WTC11 (cell line): ENCODE measurements around the gene SYTL1. TPM values are rescaled to one million over a fixed set of nuclear protein-coding genes. Genes with fewer than 3 reads are reported as not detected.

Experiments used
- ATAC-seq: fragments of 200-7000 bp; cut with Tn5 transposase; 2 replicates; pipeline ENCODE4 v1.10.0; 2021; ENCODE audit warnings: mild to moderate bottlenecking, moderate library complexity
- CTCF ChIA-PET: fragments of 300-600 bp; sonication (Branson Sonifier 250); formaldehyde crosslinking; loops from one replicate; lab custom pipeline; 2021; ENCODE audit warnings: antibody characterized with exemption; lab: Charles Lee
- POLR2A ChIA-PET: fragments of 350-600 bp; sonication (Branson Sonifier 250); formaldehyde crosslinking; loops from one replicate; lab custom pipeline; 2021; ENCODE audit warnings: antibody characterized with exemption; lab: Charles Lee
- DNase-seq: peaks from one replicate; pipeline ENCODE4 v3.0.0; 2021; ENCODE audit warnings: low spot score
- H3K27ac Mint-ChIP-seq: 2 replicates; pipeline ENCODE4 v1.8.0; 2021; ENCODE audit warnings: mixed read lengths
- H3K27me3 Mint-ChIP-seq: 2 replicates; pipeline ENCODE4 v1.8.0; 2021; ENCODE audit warnings: low read depth, mild to moderate bottlenecking, moderate library complexity, mixed read lengths
- H3K36me3 Mint-ChIP-seq: 2 replicates; pipeline ENCODE4 v1.8.0; 2021; ENCODE audit warnings: mixed read lengths
- H3K4me1 Mint-ChIP-seq: 2 replicates; pipeline ENCODE4 v1.8.0; 2022; ENCODE audit warnings: mixed read lengths
- H3K4me3 Mint-ChIP-seq: 2 replicates; pipeline ENCODE4 v1.8.0; 2021; ENCODE audit warnings: mild to moderate bottlenecking, moderate library complexity, mixed read lengths
- H3K9me3 Mint-ChIP-seq: 2 replicates; pipeline ENCODE4 v1.8.0; 2021; ENCODE audit warnings: mixed read lengths
- CREB1 ChIP-seq: sonication (generic); formaldehyde crosslinking; IDR thresholded peaks from 2 replicates; pipeline ENCODE4 v1.8.0; 2023; ENCODE audit warnings: mild to moderate bottlenecking, missing genetic modification reagents
- CREM ChIP-seq: sonication (generic); formaldehyde crosslinking; IDR thresholded peaks from 2 replicates; pipeline ENCODE4 v1.8.1; 2022; ENCODE audit warnings: mild to moderate bottlenecking, missing genetic modification reagents, moderate library complexity
- E2F5 ChIP-seq: sonication (generic); formaldehyde crosslinking; IDR thresholded peaks from 2 replicates; pipeline ENCODE4 v1.8.1; 2022; ENCODE audit warnings: mild to moderate bottlenecking, moderate library complexity, missing genetic modification reagents
- GRHL2 ChIP-seq: fragments of 250-450 bp; sonication (Bioruptor Pico); IDR thresholded peaks from 2 replicates; pipeline ENCODE4 v1.8.0; 2022; ENCODE audit warnings: mild to moderate bottlenecking, moderate library complexity; ENCODE audit not compliant: insufficient replicate concordance, severe bottlenecking
- HMGA2 ChIP-seq: fragments of 250-450 bp; sonication (Bioruptor Pico); IDR thresholded peaks from 2 replicates; pipeline ENCODE4 v1.4.0; 2021; ENCODE audit warnings: mild to moderate bottlenecking, moderate library complexity
- JAZF1 ChIP-seq: fragments of 250-450 bp; sonication (Bioruptor Pico); IDR thresholded peaks from 2 replicates; pipeline ENCODE4 v1.9.0; 2021; ENCODE audit warnings: moderate library complexity, mild to moderate bottlenecking, inconsistent platforms
- KAT7 ChIP-seq: sonication (generic); formaldehyde crosslinking; IDR thresholded peaks from 2 replicates; pipeline ENCODE4 v1.8.1; 2023; ENCODE audit warnings: missing genetic modification reagents, mild to moderate bottlenecking, borderline replicate concordance
- NFYB ChIP-seq: sonication (generic); formaldehyde crosslinking; conservative IDR thresholded peaks from 2 replicates; pipeline ENCODE4 v1.8.0; 2022; ENCODE audit warnings: low read depth, missing genetic modification reagents
- NR1H2 ChIP-seq: sonication (generic); formaldehyde crosslinking; IDR thresholded peaks from 2 replicates; pipeline ENCODE4 v1.9.0; 2021; ENCODE audit warnings: mild to moderate bottlenecking, moderate library complexity, missing genetic modification reagents
- NR3C1 ChIP-seq: sonication (generic); formaldehyde crosslinking; conservative IDR thresholded peaks from 2 replicates; pipeline ENCODE4 v1.8.1; 2023; ENCODE audit warnings: low read depth, mild to moderate bottlenecking, missing genetic modification reagents
- PREB ChIP-seq: sonication (generic); formaldehyde crosslinking; IDR thresholded peaks from 2 replicates; pipeline ENCODE4 v1.8.1; 2022; ENCODE audit warnings: mild to moderate bottlenecking, missing genetic modification reagents, moderate library complexity, borderline replicate concordance
- SMAD4 ChIP-seq: sonication (generic); formaldehyde crosslinking; IDR thresholded peaks from 2 replicates; pipeline ENCODE4 v1.8.0; 2022; ENCODE audit warnings: mild to moderate bottlenecking, missing genetic modification reagents
- ZBTB21 ChIP-seq: sonication (generic); formaldehyde crosslinking; IDR thresholded peaks from 2 replicates; pipeline ENCODE4 v1.8.1; 2023; ENCODE audit warnings: mild to moderate bottlenecking, missing genetic modification reagents, borderline replicate concordance
- ZNF121 ChIP-seq: sonication (generic); formaldehyde crosslinking; IDR thresholded peaks from 2 replicates; pipeline ENCODE4 v1.8.0; 2023; ENCODE audit warnings: missing genetic modification reagents
- ZNF317 ChIP-seq: sonication (generic); formaldehyde crosslinking; IDR thresholded peaks from 2 replicates; pipeline ENCODE4 v1.8.1; 2023; ENCODE audit warnings: low read depth, mild to moderate bottlenecking, moderate library complexity, missing genetic modification reagents, borderline replicate concordance
- ZNF416 ChIP-seq: fragments of 250-450 bp; sonication (Bioruptor Pico); IDR thresholded peaks from 2 replicates; pipeline ENCODE4 v1.9.0; 2021; ENCODE audit warnings: mild to moderate bottlenecking, inconsistent platforms
- total RNA-seq: library from RNA; stranded (reverse); gene quantifications from 3 replicates; pipeline ENCODE4 v1.2.3, GENCODE V29; 2021
- TF ChIP-seq, protein P1 (sequence below): sonication (generic); formaldehyde crosslinking; IDR thresholded peaks from 2 replicates; pipeline ENCODE4 v1.8.1; 2022; ENCODE audit warnings: missing genetic modification reagents, borderline replicate concordance
- TF ChIP-seq, protein P2 (sequence below): sonication (generic); formaldehyde crosslinking; IDR thresholded peaks from 2 replicates; pipeline ENCODE4 v1.8.0; 2022; ENCODE audit warnings: missing genetic modification reagents
- TF ChIP-seq, protein P3 (sequence below): sonication (generic); formaldehyde crosslinking; IDR thresholded peaks from 2 replicates; pipeline ENCODE4 v1.8.0; 2022; ENCODE audit warnings: mild to moderate bottlenecking, missing genetic modification reagents
- TF ChIP-seq, protein P4 (sequence below): fragments of 250-450 bp; sonication (Bioruptor Pico); IDR thresholded peaks from 2 replicates; pipeline ENCODE4 v2.1.2; 2022; ENCODE audit warnings: mild to moderate bottlenecking, moderate library complexity
- TF ChIP-seq, protein P5 (sequence below): fragments of 200-600 bp; IDR thresholded peaks from 2 replicates; pipeline ENCODE4 v1.8.0; 2022; ENCODE audit warnings: antibody characterized with exemption

The SYTL1 gene
- total RNA-seq, 1 experiment from 2014 or later, result 18.0 TPM

DNA sequence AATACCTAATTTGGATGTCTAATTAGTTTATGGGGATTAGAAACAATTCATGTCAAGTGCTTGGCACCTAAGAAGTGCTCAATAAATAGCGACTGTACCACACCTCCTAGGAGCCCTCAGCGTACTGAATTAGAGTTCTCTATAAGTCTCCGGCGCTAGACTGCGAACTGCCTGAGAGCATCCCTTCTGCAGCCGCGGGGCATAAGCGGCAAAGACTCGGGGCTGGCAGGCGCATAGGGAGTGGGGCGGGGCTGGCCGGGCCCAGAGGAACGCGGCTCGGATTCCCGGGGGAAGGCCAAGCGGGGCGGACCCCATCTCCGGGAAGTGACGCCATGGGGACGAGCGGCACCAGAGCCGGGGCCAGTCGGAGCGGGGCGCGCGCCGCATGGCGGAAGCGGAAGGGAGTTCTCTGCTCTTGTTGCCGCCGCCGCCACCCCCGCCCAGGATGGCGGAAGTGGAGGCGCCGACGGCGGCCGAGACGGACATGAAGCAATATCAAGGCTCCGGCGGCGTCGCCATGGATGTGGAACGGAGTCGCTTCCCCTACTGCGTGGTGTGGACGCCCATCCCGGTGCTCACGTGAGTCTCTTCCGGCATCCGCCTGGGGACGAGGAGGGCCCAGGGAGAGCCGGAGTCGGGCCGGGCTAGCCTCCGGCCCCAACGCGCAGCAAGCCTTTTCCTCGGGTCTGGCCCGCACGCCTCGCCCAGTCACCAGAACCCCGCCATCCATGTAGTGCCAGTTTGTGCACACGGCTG, 19.8 kb upstream of the SYTL1 start, which contains the start of gene TMEM222 (continued):
- peak; percentile 96; the same call in 1 of the 2 replicates for TF ChIP-seq E2F5 (CRISPR knock-in tag)
- TF ChIP-seq ZNF416, result peak; percentile 59; the same call in 1 of the 2 replicates
- TF ChIP-seq, protein P1, sequence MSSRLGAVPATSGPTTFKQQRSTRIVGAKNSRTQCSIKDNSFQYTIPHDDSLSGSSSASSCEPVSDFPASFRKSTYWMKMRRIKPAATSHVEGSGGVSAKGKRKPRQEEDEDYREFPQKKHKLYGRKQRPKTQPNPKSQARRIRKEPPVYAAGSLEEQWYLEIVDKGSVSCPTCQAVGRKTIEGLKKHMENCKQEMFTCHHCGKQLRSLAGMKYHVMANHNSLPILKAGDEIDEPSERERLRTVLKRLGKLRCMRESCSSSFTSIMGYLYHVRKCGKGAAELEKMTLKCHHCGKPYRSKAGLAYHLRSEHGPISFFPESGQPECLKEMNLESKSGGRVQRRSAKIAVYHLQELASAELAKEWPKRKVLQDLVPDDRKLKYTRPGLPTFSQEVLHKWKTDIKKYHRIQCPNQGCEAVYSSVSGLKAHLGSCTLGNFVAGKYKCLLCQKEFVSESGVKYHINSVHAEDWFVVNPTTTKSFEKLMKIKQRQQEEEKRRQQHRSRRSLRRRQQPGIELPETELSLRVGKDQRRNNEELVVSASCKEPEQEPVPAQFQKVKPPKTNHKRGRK, result no peak
- no peak for TF ChIP-seq SMAD4
- TF ChIP-seq, protein P2, sequence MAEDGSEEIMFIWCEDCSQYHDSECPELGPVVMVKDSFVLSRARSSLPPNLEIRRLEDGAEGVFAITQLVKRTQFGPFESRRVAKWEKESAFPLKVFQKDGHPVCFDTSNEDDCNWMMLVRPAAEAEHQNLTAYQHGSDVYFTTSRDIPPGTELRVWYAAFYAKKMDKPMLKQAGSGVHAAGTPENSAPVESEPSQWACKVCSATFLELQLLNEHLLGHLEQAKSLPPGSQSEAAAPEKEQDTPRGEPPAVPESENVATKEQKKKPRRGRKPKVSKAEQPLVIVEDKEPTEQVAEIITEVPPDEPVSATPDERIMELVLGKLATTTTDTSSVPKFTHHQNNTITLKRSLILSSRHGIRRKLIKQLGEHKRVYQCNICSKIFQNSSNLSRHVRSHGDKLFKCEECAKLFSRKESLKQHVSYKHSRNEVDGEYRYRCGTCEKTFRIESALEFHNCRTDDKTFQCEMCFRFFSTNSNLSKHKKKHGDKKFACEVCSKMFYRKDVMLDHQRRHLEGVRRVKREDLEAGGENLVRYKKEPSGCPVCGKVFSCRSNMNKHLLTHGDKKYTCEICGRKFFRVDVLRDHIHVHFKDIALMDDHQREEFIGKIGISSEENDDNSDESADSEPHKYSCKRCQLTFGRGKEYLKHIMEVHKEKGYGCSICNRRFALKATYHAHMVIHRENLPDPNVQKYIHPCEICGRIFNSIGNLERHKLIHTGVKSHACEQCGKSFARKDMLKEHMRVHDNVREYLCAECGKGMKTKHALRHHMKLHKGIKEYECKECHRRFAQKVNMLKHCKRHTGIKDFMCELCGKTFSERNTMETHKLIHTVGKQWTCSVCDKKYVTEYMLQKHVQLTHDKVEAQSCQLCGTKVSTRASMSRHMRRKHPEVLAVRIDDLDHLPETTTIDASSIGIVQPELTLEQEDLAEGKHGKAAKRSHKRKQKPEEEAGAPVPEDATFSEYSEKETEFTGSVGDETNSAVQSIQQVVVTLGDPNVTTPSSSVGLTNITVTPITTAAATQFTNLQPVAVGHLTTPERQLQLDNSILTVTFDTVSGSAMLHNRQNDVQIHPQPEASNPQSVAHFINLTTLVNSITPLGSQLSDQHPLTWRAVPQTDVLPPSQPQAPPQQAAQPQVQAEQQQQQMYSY (CRISPR knock-in tag), result peak; percentile 71; the same call in 1 of the 2 replicates
- no peak for TF ChIP-seq NR3C1
- 0 out of 2 replicates have a peak, but pooled peaks have one; percentile 23 for TF ChIP-seq PREB
- TF ChIP-seq, protein P3, sequence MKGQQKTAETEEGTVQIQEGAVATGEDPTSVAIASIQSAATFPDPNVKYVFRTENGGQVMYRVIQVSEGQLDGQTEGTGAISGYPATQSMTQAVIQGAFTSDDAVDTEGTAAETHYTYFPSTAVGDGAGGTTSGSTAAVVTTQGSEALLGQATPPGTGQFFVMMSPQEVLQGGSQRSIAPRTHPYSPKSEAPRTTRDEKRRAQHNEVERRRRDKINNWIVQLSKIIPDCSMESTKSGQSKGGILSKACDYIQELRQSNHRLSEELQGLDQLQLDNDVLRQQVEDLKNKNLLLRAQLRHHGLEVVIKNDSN (CRISPR knock-in tag), result peak; percentile 59; the same call in 1 of the 2 replicates

- Mint-ChIP-seq H3K27ac (peak overlapping the region; percentile 97), H3K27me3 (peaks cover 4% of the 10 kb centered on the region), H3K9me3 (no peaks in the 10 kb centered on the region), H3K4me1 (peaks cover 17% of the 10 kb centered on the region), H3K4me3 (peak overlapping the region; percentile 98), H3K36me3 (peaks cover 13% of the 10 kb centered on the region)
- POLR2A ChIA-PET, result interaction anchor here (0.9 to 1.0 kb wide), 2 partner anchors 12 to 43 kb away, joined by 3 read pairs; no protein-coding TSS in a partner anchor
- no peak for DNase-seq
- ATAC-seq, result no peak
- CTCF ChIA-PET, result interaction anchor here (0.7 to 1.6 kb wide), 10 partner anchors 10 to 277 kb away, joined by 3 to 15 read pairs (median 4); partner anchors contain the start of gene MAP3K6
- no peak for TF ChIP-seq CREM (CRISPR knock-in tag)
- TF ChIP-seq, protein P4, sequence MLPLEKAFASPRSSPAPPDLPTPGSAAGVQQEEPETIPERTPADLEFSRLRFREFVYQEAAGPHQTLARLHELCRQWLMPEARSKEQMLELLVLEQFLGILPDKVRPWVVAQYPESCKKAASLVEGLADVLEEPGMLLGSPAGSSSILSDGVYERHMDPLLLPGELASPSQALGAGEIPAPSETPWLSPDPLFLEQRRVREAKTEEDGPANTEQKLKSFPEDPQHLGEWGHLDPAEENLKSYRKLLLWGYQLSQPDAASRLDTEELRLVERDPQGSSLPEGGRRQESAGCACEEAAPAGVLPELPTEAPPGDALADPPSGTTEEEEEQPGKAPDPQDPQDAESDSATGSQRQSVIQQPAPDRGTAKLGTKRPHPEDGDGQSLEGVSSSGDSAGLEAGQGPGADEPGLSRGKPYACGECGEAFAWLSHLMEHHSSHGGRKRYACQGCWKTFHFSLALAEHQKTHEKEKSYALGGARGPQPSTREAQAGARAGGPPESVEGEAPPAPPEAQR (CRISPR knock-in tag), result no peak
- no peak for TF ChIP-seq PREB
- no peak for TF ChIP-seq JAZF1 (CRISPR knock-in tag)
- TF ChIP-seq ZBTB21 (CRISPR knock-in tag), result no peak
- no peak for TF ChIP-seq KAT7
- TF ChIP-seq, protein P5, sequence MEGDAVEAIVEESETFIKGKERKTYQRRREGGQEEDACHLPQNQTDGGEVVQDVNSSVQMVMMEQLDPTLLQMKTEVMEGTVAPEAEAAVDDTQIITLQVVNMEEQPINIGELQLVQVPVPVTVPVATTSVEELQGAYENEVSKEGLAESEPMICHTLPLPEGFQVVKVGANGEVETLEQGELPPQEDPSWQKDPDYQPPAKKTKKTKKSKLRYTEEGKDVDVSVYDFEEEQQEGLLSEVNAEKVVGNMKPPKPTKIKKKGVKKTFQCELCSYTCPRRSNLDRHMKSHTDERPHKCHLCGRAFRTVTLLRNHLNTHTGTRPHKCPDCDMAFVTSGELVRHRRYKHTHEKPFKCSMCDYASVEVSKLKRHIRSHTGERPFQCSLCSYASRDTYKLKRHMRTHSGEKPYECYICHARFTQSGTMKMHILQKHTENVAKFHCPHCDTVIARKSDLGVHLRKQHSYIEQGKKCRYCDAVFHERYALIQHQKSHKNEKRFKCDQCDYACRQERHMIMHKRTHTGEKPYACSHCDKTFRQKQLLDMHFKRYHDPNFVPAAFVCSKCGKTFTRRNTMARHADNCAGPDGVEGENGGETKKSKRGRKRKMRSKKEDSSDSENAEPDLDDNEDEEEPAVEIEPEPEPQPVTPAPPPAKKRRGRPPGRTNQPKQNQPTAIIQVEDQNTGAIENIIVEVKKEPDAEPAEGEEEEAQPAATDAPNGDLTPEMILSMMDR, result no peak
- no peak for TF ChIP-seq NFYB (CRISPR knock-in tag)
- TF ChIP-seq NR1H2 (CRISPR knock-in tag), result no peak
- no peak for TF ChIP-seq HMGA2 (CRISPR knock-in tag)
- no peak for TF ChIP-seq CREB1
- no peak for TF ChIP-seq GRHL2
- no peak for TF ChIP-seq ZNF317
- no peak for TF ChIP-seq ZNF416
- no peak for TF ChIP-seq ZNF121 (CRISPR knock-in tag)
These were observed 19.1 kb upstream of the SYTL1 start for GRCh38 chr1:27322569-27323240.
